Neural progenitor cell (in vitro differentiated cells): Measurements from ENCODE around the gene ZDHHC8. TPM values are rescaled to one million over a fixed set of nuclear protein-coding genes. Genes with fewer than 3 reads are reported as not detected.

Source experiments
- DNase-seq: peaks from one replicate; pipeline ENCODE4 v3.0.0-alpha.2; 2016; ENCODE audit warnings: low spot score
- H2AFZ ChIP-seq: fragments of 200-600 bp; sonication (generic); replicated peaks from 2 replicates; pipeline ENCODE4 v1.6.1; 2016; ENCODE audit warnings: antibody characterized with exemption
- H3F3A ChIP-seq: fragments of 200-600 bp; sonication (generic); 2 replicates; pipeline ENCODE4 v1.6.1; 2016; ENCODE audit warnings: antibody characterized with exemption, low read depth
- H3K27ac ChIP-seq: fragments of 200-600 bp; sonication (generic); 2 replicates; pipeline ENCODE4 v1.5.1; 2016; ENCODE audit warnings: mild to moderate bottlenecking
- H3K27me3 ChIP-seq: fragments of 200-600 bp; sonication (generic); 2 replicates; pipeline ENCODE4 v1.6.1; 2016; ENCODE audit warnings: mild to moderate bottlenecking, moderate library complexity
- H3K36me3 ChIP-seq: fragments of 200-600 bp; sonication (generic); 2 replicates; pipeline ENCODE4 v1.5.1; 2016
- H3K4me1 ChIP-seq: fragments of 200-600 bp; sonication (generic); 2 replicates; pipeline ENCODE4 v1.6.1; 2016; ENCODE audit warnings: mixed run types
- H3K4me2 ChIP-seq: fragments of 200-600 bp; sonication (generic); 2 replicates; pipeline ENCODE4 v1.6.1; 2016
- H3K4me3 ChIP-seq: fragments of 200-600 bp; sonication (generic); 2 replicates; pipeline ENCODE4 v1.5.1; 2016
- H3K79me2 ChIP-seq: fragments of 200-600 bp; sonication (generic); 2 replicates; pipeline ENCODE4 v1.6.1; 2016; ENCODE audit warnings: low read depth
- H3K9ac ChIP-seq: fragments of 200-600 bp; sonication (generic); 2 replicates; pipeline ENCODE4 v1.6.1; 2016
- H3K9me3 ChIP-seq: fragments of 200-600 bp; sonication (generic); 2 replicates; pipeline ENCODE4 v1.5.1; 2016; ENCODE audit warnings: low read depth
- H4K20me1 ChIP-seq: fragments of 200-600 bp; sonication (generic); 2 replicates; pipeline ENCODE4 v1.6.1; 2016; ENCODE audit warnings: low read depth
- H3K27ac Mint-ChIP-seq: 3 replicates; pipeline ENCODE4 v1.8.0; 2021; ENCODE audit warnings: mixed read lengths
- H3K27me3 Mint-ChIP-seq: 2 replicates; pipeline ENCODE4 v1.8.0; 2022; ENCODE audit warnings: low read depth, mild to moderate bottlenecking, inconsistent platforms, moderate library complexity, mixed read lengths; ENCODE audit not compliant: insufficient read depth
- H3K36me3 Mint-ChIP-seq: 3 replicates; pipeline ENCODE4 v1.8.0; 2021; ENCODE audit warnings: mixed read lengths
- H3K4me1 Mint-ChIP-seq: 3 replicates; pipeline ENCODE4 v1.8.0; 2021; ENCODE audit warnings: mixed read lengths
- H3K4me3 Mint-ChIP-seq: 3 replicates; pipeline ENCODE4 v1.8.0; 2021; ENCODE audit warnings: mild to moderate bottlenecking, moderate library complexity, mixed read lengths
- H3K9me3 Mint-ChIP-seq: 3 replicates; pipeline ENCODE4 v1.8.0; 2020; ENCODE audit warnings: mixed read lengths
- CTCF ChIP-seq: fragments of 200-600 bp; sonication (generic); IDR thresholded peaks from 2 replicates; pipeline ENCODE4 v1.5.1; 2017; ENCODE audit warnings: antibody characterized with exemption, mild to moderate bottlenecking
- EZH2 ChIP-seq: fragments of 200-600 bp; sonication (generic); IDR thresholded peaks from 2 replicates; pipeline ENCODE4 v1.6.1; 2017; ENCODE audit warnings: antibody characterized with exemption, mild to moderate bottlenecking, moderate library complexity
- EZH2phosphoT487 ChIP-seq: fragments of 200-600 bp; sonication (generic); IDR thresholded peaks from 2 replicates; pipeline ENCODE4 v1.6.1; 2017; ENCODE audit warnings: antibody characterized with exemption
- total RNA-seq: library from RNA; depleted of rRNA; stranded (reverse); fragments of >200 nt; gene quantifications from 2 replicates; pipeline ENCODE4 v1.2.3, GENCODE V29; 2015; ENCODE audit warnings: low replicate concordance

ZDHHC8 gene
- total RNA-seq, 1 donor from 2014 or later = 7.1 TPM

DNA sequence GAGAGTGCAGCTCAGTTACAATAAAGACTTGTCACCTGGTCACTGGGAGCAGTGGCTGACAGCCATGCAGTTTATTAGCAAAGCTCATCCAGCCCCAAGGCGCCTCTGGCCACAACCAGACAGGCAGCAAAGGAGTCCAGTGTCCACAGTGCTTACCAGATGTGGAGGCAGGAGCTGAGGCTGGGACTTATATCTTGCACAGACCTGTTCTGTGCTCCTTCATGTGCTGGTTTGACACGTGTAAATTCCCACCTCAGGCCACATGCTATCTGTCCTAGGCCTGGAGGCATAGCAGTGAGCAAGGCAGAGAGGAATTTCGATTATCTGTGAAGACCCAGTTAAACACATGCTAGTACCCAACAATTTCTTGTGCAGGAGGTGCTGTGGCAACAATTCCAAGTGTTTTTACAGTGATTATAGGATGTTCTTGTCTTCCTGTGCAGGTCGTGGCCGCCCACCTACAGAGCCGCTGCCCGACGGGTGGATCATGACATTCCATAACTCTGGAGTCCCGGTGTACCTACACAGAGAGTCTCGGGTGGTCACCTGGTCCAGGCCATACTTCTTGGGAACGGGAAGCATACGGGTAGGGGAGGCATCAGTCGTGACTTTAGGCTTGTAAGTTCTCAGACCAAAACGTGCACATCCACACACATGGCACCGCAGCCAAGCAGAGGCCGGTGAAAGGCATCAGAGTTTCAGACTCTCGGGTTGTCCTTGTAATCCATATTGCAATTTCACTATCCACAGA is 42.2 kb upstream of the ZDHHC8 start:
- Histone ChIP-seq H4K20me1 (peaks cover 70% of the 10 kb centered on the region), H3F3A (peaks cover 11% of the 10 kb centered on the region), H3K36me3 (peaks cover 7% of the 10 kb centered on the region), H3K27me3 (no peaks in the 10 kb centered on the region), H2AFZ (no peak overlapping the region), H3K27ac (no peak overlapping the region), H3K9ac (no peak overlapping the region), H3K9me3 (no peaks in the 10 kb centered on the region), H3K79me2 (peaks cover 68% of the 10 kb centered on the region), H3K4me2 (no peak overlapping the region), H3K4me1 (peaks cover 5% of the 10 kb centered on the region), H3K4me3 (no peak overlapping the region)
- Mint-ChIP-seq H3K27me3 (peaks cover 5% of the 10 kb centered on the region), H3K4me3 (no peak overlapping the region), H3K4me1 (peaks cover 10% of the 10 kb centered on the region), H3K36me3 (peaks cover 68% of the 10 kb centered on the region), H3K27ac (no peak overlapping the region), H3K9me3 (no peaks in the 10 kb centered on the region)
- DNase-seq = no peak
- no peak for TF ChIP-seq EZH2
- no peak for TF ChIP-seq EZH2phosphoT487
- no peak for TF ChIP-seq CTCF

- H2AFZ ChIP-seq = no peak overlapping the region
- H3K9me3 ChIP-seq = no peaks in the 10 kb centered on the region
- TF ChIP-seq EZH2phosphoT487 = no peak
- peaks cover 7% of the 10 kb centered on the region for H3K36me3 ChIP-seq
- H3K79me2 ChIP-seq = peaks cover 64% of the 10 kb centered on the region
- no peak overlapping the region for H3K27ac Mint-ChIP-seq
- no peak overlapping the region for H3K4me2 ChIP-seq
- no peak overlapping the region for H3K4me3 Mint-ChIP-seq
- no peak overlapping the region for H3K9ac ChIP-seq
- H4K20me1 ChIP-seq = peaks cover 62% of the 10 kb centered on the region
- H3K27ac ChIP-seq = no peak overlapping the region
- H3K27me3 ChIP-seq = no peaks in the 10 kb centered on the region
- H3K4me1 Mint-ChIP-seq = peaks cover 3% of the 10 kb centered on the region
- H3K9me3 Mint-ChIP-seq = no peaks in the 10 kb centered on the region
- no peaks in the 10 kb centered on the region for H3K4me1 ChIP-seq
- H3K36me3 Mint-ChIP-seq = peaks cover 72% of the 10 kb centered on the region
- H3K27me3 Mint-ChIP-seq = peaks cover 5% of the 10 kb centered on the region
- H3F3A ChIP-seq = peaks cover 4% of the 10 kb centered on the region
- no peak for DNase-seq
- no peak overlapping the region for H3K4me3 ChIP-seq
These were observed 41.5 kb upstream of the ZDHHC8 start for GRCh38 chr22:20089977-20090729.

GRCh38 chr22:20090730-20091240 is 40.8 kb upstream of the ZDHHC8 start:
- Mint-ChIP-seq H3K27ac (no peak overlapping the region), H3K4me3 (no peak overlapping the region), H3K36me3 (peaks cover 75% of the 10 kb centered on the region), H3K4me1 (no peaks in the 10 kb centered on the region), H3K27me3 (peaks cover 5% of the 10 kb centered on the region), H3K9me3 (no peaks in the 10 kb centered on the region)
- DNase-seq = no peak
- Histone ChIP-seq H3K4me2 (no peak overlapping the region), H3F3A (peaks cover 4% of the 10 kb centered on the region), H3K27ac (no peak overlapping the region), H3K4me3 (no peak overlapping the region), H3K36me3 (peaks cover 13% of the 10 kb centered on the region), H3K9me3 (no peaks in the 10 kb centered on the region), H4K20me1 (peaks cover 56% of the 10 kb centered on the region), H3K79me2 (peaks cover 64% of the 10 kb centered on the region), H3K9ac (no peak overlapping the region), H3K27me3 (no peaks in the 10 kb centered on the region), H3K4me1 (no peaks in the 10 kb centered on the region), H2AFZ (no peak overlapping the region)
- TF ChIP-seq EZH2 = no peak

GRCh38 chr22:20091690-20092476 is 39.7 kb upstream of the ZDHHC8 start:
- H3K4me3 ChIP-seq = no peak overlapping the region
- H3K9me3 ChIP-seq = no peaks in the 10 kb centered on the region
- no peaks in the 10 kb centered on the region for H3K4me1 ChIP-seq
- no peak for DNase-seq
- H3K9me3 Mint-ChIP-seq = no peaks in the 10 kb centered on the region
- peaks cover 23% of the 10 kb centered on the region for H3K36me3 ChIP-seq
- peaks cover 79% of the 10 kb centered on the region for H3K36me3 Mint-ChIP-seq
- no peak overlapping the region for H3K4me2 ChIP-seq
- H2AFZ ChIP-seq = no peak overlapping the region
- no peak overlapping the region for H3K27ac ChIP-seq
- no peak for TF ChIP-seq EZH2phosphoT487
- no peak for TF ChIP-seq CTCF
- no peaks in the 10 kb centered on the region for H3K27me3 ChIP-seq
- peaks cover 5% of the 10 kb centered on the region for H3K27me3 Mint-ChIP-seq
- H3K4me3 Mint-ChIP-seq = no peak overlapping the region
- no peak overlapping the region for H3K27ac Mint-ChIP-seq
- H4K20me1 ChIP-seq = peaks cover 49% of the 10 kb centered on the region
- H3K79me2 ChIP-seq = peaks cover 64% of the 10 kb centered on the region
- H3K4me1 Mint-ChIP-seq = no peaks in the 10 kb centered on the region
- H3K9ac ChIP-seq = no peak overlapping the region
- peaks cover 4% of the 10 kb centered on the region for H3F3A ChIP-seq
